Choroid plexus epithelial cell (primary cell): ENCODE results near the gene KIAA0232.

Experiments
- DNase-seq: peaks from one replicate; pipeline ENCODE4 v3.0.0-alpha.2; 2010; ENCODE audit warnings: low read depth
- H3K4me3 ChIP-seq: 2 replicates; pipeline ENCODE4 v1.5.1; 2011; ENCODE audit warnings: low read depth, mild to moderate bottlenecking, control low read depth, low read length, moderate library complexity
- CTCF ChIP-seq: conservative IDR thresholded peaks from 2 replicates; pipeline ENCODE4 v1.5.1; 2011; ENCODE audit warnings: low read depth, mild to moderate bottlenecking, control low read depth, inconsistent platforms, low read length, moderate library complexity

Gene KIAA0232

GRCh38 chr4:6857009-6857882, 74.7 kb downstream of the KIAA0232 start:
- no peak for TF ChIP-seq CTCF
- no peak overlapping the region for H3K4me3 ChIP-seq
- no peak for DNase-seq

- no peak for TF ChIP-seq CTCF
- no peak for DNase-seq
- no peak overlapping the region for H3K4me3 ChIP-seq
These were observed 76.5 kb downstream of the KIAA0232 start for GRCh38 chr4:6858997-6859396.

- H3K4me3 ChIP-seq, result no peak overlapping the region
- no peak for DNase-seq
- no peak for TF ChIP-seq CTCF
These were observed 77.0 kb downstream of the KIAA0232 start for GRCh38 chr4:6859543-6859942.

- no peak for TF ChIP-seq CTCF
- no peak overlapping the region for H3K4me3 ChIP-seq
- DNase-seq, result no peak
These were observed 85.9 kb downstream of the KIAA0232 start for GRCh38 chr4:6868386-6868785.

GRCh38 chr4:6869944-6870343, 87.4 kb downstream of the KIAA0232 start:
- no peak overlapping the region for H3K4me3 ChIP-seq
- TF ChIP-seq CTCF, result no peak
- DNase-seq, result no peak

GRCh38 chr4:6873291-6873690, 90.8 kb downstream of the KIAA0232 start:
- TF ChIP-seq CTCF, result peak; percentile 34
- peak; percentile 15 for DNase-seq
- H3K4me3 ChIP-seq, result no peak overlapping the region
